Panc1 (cell line): Measurements from ENCODE around the gene BYSL. TPM values are rescaled to one million over a fixed set of nuclear protein-coding genes. Genes with fewer than 3 reads are reported as not detected.

Source experiments
- ATAC-seq: fragments of 200-7000 bp; cut with Tn5 transposase; 2 replicates; pipeline ENCODE4 v1.9.1; 2020; ENCODE audit warnings: mild to moderate bottlenecking, moderate library complexity
- BruUV-seq: library from RNA; stranded (reverse); fragments of 400-500 nt; replicated peaks from 2 replicates; lab custom pipeline; 2021; lab: Mats Ljungman, UMichigan
- CTCF ChIA-PET: fragments of 300-600 bp; sonication (Branson Sonifier 250); formaldehyde crosslinking; loops from one replicate; lab custom pipeline; 2022; ENCODE audit warnings: antibody characterized with exemption; lab: Charles Lee
- POLR2A ChIA-PET: fragments of 300-600 bp; sonication (Branson Sonifier 250); formaldehyde crosslinking; loops from one replicate; lab custom pipeline; 2022; ENCODE audit warnings: antibody characterized with exemption; lab: Charles Lee
- DNase-seq: peaks from one replicate; pipeline ENCODE4 v3.0.0-alpha.2; 2010; ENCODE audit warnings: low read depth, low spot score
- H3K27ac ChIP-seq: 2 replicates; pipeline ENCODE4 v1.5.1; 2011; ENCODE audit warnings: mild to moderate bottlenecking, low read length, inconsistent platforms
- H3K27me3 ChIP-seq: fragments of 200-500 bp; sonication (Bioruptor generic); 2 replicates; pipeline ENCODE4 v1.6.0; 2014; ENCODE audit warnings: low read length, inconsistent platforms; ENCODE audit not compliant: control insufficient read depth, insufficient read depth
- H3K36me3 ChIP-seq: fragments of 200-500 bp; sonication (Bioruptor generic); 2 replicates; pipeline ENCODE4 v1.5.1; 2014; ENCODE audit warnings: inconsistent platforms, mild to moderate bottlenecking, low read length, moderate library complexity; ENCODE audit not compliant: control insufficient read depth, insufficient read depth
- H3K4me1 ChIP-seq: 2 replicates; pipeline ENCODE4 v1.5.1; 2011; ENCODE audit warnings: inconsistent platforms, mild to moderate bottlenecking, low read length, moderate library complexity; ENCODE audit not compliant: control insufficient read depth, insufficient read depth
- H3K4me3 ChIP-seq, 2 experiments: 2 replicates each; pipeline ENCODE4 v1.5.1; 2011 to 2012; ENCODE audit warnings: low read depth in 2 of 2, low read length in 2 of 2, mild to moderate bottlenecking in 2 of 2, inconsistent platforms in 1 of 2, moderate library complexity in 1 of 2
- H3K9me3 ChIP-seq: fragments of 200-500 bp; sonication (Bioruptor generic); 2 replicates; pipeline ENCODE4 v1.5.1; 2014; ENCODE audit warnings: low read depth, mild to moderate bottlenecking, inconsistent platforms, low read length, moderate library complexity; ENCODE audit not compliant: control insufficient read depth, insufficient read depth
- POLR2AphosphoS5 ChIP-seq: IDR thresholded peaks from 2 replicates; pipeline ENCODE4 v1.6.1; 2012; ENCODE audit warnings: mild to moderate bottlenecking, low read depth, low read length, moderate library complexity
- SIN3A ChIP-seq: IDR thresholded peaks from 2 replicates; pipeline ENCODE4 v1.6.1; 2012; ENCODE audit warnings: low read depth, mild to moderate bottlenecking, low read length, moderate library complexity, borderline replicate concordance; ENCODE audit not compliant: insufficient read depth
- TCF7L2 ChIP-seq: IDR thresholded peaks from 2 replicates; pipeline ENCODE4 v1.6.1; 2011; ENCODE audit warnings: mild to moderate bottlenecking, low read depth, low read length, inconsistent platforms
- in situ Hi-C: cut with HindIII; loops from 2 replicates; pipeline ENCODE4 v1.10.0; 2016; ENCODE audit warnings: low sequenced_read_pairs, low pct_unique_long_range_greater_than_20kb
- intact Hi-C: fragments of 100-400 bp; cut with micrococcal nuclease; formaldehyde crosslinking; loops from one replicate; pipeline ENCODE4 v1.10.0; 2022; ENCODE audit not compliant: unreplicated experiment
- total RNA-seq: library from RNA; stranded (reverse); gene quantifications from one replicate; pipeline ENCODE4 v1.2.1, GENCODE V29; 2021; ENCODE audit not compliant: unreplicated experiment
- TF ChIP-seq, protein P1 (sequence below), 2 experiments: IDR thresholded peaks; 2 replicates each; pipeline ENCODE4 v1.6.1; 2011 to 2012; ENCODE audit warnings: low read depth in 2 of 2, control low read depth in 1 of 2, low read length in 1 of 2, mild to moderate bottlenecking in 1 of 2, moderate library complexity in 1 of 2; ENCODE audit not compliant: insufficient read depth in 1 of 2
- TF ChIP-seq, protein P2 (sequence below): fragments of 450-650 bp; IDR thresholded peaks from 2 replicates; pipeline ENCODE4 v1.5.1; 2017; ENCODE audit warnings: mild to moderate bottlenecking

The BYSL gene
- total RNA-seq, 1 experiment from 2014 or later = 49.1 TPM

DNA sequence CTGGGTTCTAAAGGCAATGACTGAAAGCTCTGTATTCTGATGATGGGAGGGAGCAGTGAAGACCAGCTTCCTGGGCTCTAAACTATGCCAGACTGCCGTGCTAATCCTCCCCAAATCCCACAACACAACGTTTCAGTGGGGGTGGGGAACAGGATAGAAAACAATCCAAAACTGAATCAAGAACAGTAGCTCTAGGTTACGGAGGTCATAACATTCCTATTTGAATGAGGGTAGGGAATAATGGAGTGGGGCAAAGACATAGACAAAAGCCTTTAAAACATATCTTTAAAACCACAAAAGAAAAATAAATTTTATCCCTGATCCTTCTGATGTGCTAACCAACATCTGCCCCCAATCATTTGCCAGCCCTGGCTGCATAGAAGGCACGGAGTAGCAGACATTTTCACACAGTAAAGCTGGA is 34.0 kb upstream of the BYSL start:
- intact Hi-C loops (no loop called here), in situ Hi-C loops (no loop called here)
- H3K4me1 ChIP-seq = no peaks in the 10 kb centered on the region
- H3K36me3 ChIP-seq = no peaks in the 10 kb centered on the region
- no peaks in the 10 kb centered on the region for H3K27me3 ChIP-seq
- H3K9me3 ChIP-seq = no peaks in the 10 kb centered on the region
- no peak overlapping the region for H3K4me3 ChIP-seq
- DNase-seq = no peak
- ChIA-PET POLR2A (interaction anchor here (0.6 kb wide), 2 partner anchors 9 to 177 kb away, joined by 7 read pairs; no protein-coding TSS in a partner anchor), CTCF (no interaction called here)
- TF ChIP-seq, protein P1, sequence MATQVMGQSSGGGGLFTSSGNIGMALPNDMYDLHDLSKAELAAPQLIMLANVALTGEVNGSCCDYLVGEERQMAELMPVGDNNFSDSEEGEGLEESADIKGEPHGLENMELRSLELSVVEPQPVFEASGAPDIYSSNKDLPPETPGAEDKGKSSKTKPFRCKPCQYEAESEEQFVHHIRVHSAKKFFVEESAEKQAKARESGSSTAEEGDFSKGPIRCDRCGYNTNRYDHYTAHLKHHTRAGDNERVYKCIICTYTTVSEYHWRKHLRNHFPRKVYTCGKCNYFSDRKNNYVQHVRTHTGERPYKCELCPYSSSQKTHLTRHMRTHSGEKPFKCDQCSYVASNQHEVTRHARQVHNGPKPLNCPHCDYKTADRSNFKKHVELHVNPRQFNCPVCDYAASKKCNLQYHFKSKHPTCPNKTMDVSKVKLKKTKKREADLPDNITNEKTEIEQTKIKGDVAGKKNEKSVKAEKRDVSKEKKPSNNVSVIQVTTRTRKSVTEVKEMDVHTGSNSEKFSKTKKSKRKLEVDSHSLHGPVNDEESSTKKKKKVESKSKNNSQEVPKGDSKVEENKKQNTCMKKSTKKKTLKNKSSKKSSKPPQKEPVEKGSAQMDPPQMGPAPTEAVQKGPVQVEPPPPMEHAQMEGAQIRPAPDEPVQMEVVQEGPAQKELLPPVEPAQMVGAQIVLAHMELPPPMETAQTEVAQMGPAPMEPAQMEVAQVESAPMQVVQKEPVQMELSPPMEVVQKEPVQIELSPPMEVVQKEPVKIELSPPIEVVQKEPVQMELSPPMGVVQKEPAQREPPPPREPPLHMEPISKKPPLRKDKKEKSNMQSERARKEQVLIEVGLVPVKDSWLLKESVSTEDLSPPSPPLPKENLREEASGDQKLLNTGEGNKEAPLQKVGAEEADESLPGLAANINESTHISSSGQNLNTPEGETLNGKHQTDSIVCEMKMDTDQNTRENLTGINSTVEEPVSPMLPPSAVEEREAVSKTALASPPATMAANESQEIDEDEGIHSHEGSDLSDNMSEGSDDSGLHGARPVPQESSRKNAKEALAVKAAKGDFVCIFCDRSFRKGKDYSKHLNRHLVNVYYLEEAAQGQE (IDR thresholded peaks at IDR 0.05; ENCODE audit: insufficient read depth in 1 of 2, low read depth in 2 of 2, low read length in 1 of 2) = no peak
- TF ChIP-seq TCF7L2 (no peak), SIN3A (no peak), POLR2AphosphoS5 (no peak)
- TF ChIP-seq, protein P2, sequence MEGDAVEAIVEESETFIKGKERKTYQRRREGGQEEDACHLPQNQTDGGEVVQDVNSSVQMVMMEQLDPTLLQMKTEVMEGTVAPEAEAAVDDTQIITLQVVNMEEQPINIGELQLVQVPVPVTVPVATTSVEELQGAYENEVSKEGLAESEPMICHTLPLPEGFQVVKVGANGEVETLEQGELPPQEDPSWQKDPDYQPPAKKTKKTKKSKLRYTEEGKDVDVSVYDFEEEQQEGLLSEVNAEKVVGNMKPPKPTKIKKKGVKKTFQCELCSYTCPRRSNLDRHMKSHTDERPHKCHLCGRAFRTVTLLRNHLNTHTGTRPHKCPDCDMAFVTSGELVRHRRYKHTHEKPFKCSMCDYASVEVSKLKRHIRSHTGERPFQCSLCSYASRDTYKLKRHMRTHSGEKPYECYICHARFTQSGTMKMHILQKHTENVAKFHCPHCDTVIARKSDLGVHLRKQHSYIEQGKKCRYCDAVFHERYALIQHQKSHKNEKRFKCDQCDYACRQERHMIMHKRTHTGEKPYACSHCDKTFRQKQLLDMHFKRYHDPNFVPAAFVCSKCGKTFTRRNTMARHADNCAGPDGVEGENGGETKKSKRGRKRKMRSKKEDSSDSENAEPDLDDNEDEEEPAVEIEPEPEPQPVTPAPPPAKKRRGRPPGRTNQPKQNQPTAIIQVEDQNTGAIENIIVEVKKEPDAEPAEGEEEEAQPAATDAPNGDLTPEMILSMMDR = no peak
- BruUV-seq = no TSS peak
- no peak overlapping the region for H3K27ac ChIP-seq
- no peak for ATAC-seq

DNA sequence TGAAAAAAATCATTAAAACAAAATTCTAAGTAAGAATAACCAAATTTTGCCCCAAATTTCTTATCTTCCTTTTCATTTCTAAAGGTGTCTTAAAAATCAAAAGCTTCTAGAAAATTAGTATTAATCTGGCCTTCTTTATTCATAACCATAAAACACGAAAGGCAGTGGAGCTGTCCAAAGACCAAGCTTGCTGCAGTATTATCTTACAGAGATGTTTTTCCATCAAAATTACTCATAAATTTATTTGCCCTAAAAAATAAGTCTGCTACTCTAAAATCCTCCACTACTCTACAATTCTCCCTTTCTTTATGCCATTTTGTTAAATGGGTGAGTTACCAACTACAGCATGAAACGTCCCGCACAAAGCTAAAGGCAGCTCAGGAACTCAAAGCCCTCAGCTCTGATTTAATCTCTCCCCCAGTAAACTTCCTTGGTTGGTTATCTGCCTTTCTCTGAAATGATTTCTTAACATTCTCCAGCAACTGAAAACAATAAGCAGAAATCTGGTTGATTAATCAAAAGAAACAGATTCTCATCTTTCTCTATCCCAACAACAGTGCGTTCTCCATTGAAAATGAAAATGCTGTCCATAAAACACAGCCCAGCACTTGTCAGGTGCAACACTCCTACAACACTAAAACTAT is 28.3 kb upstream of the BYSL start:
- intact Hi-C loops (no loop called here), in situ Hi-C loops (no loop called here)
- no peak overlapping the region for H3K27ac ChIP-seq
- no peaks in the 10 kb centered on the region for H3K36me3 ChIP-seq
- TF ChIP-seq SIN3A (no peak), POLR2AphosphoS5 (no peak), TCF7L2 (no peak)
- TF ChIP-seq, protein P1 (IDR thresholded peaks at IDR 0.05; ENCODE audit: insufficient read depth in 1 of 2, low read depth in 2 of 2, low read length in 1 of 2) = no peak
- TF ChIP-seq, protein P2 = no peak
- DNase-seq = no peak
- no peak overlapping the region for H3K4me3 ChIP-seq
- H3K9me3 ChIP-seq = no peaks in the 10 kb centered on the region
- BruUV-seq = no TSS peak
- ChIA-PET CTCF (no interaction called here), POLR2A (interaction anchor here (0.5 kb wide), 1 partner anchor 123 kb away, joined by 3 read pairs; no protein-coding TSS in a partner anchor)
- ATAC-seq = no peak
- no peaks in the 10 kb centered on the region for H3K27me3 ChIP-seq
- H3K4me1 ChIP-seq = peaks cover 6% of the 10 kb centered on the region
